ENCODE measurements around the gene TMEM198. TPM values are rescaled to one million over a fixed set of nuclear protein-coding genes. Genes with fewer than 3 reads are reported as not detected.

Gene TMEM198
- total and polyA plus RNA-seq, 4 donors: 0.74 to 1.9 (median 1.5) TPM

GRCh38 chr2:219536425-219536824 is 7.4 kb upstream of the TMEM198 start:
- no peak overlapping the region for H3K4me3 ChIP-seq (ENCODE audit: low read depth in 1 of 3, low read length in 3 of 3)
- no peak for DNase-seq (ENCODE audit: low spot score)
- no peaks in the 10 kb centered on the region for H3K27me3 ChIP-seq (ENCODE audit: control insufficient read depth in 4 of 4, insufficient read depth in 4 of 4, low read length in 3 of 4)
- TF ChIP-seq HNF4G (IDR thresholded peaks at IDR 0.05) (no peak), JUND (IDR thresholded peaks at IDR 0.05) (no peak), NR2F2 (IDR thresholded peaks at IDR 0.05) (no peak), TAF1 (conservative IDR thresholded peaks at IDR 0.05) (no peak), ATF3 (IDR thresholded peaks at IDR 0.05) (no peak), EGR1 (IDR thresholded peaks at IDR 0.05; ENCODE audit: low read depth in 2 of 2) (no peak), GABPA (IDR thresholded peaks at IDR 0.05 in 1 of 2, conservative IDR thresholded peaks at IDR 0.05 in 1 of 2) (no peak), SP1 (IDR thresholded peaks at IDR 0.05) (no peak), FOXA2 (IDR thresholded peaks at IDR 0.05) (no peak), REST (IDR thresholded peaks at IDR 0.05) (no peak), YY1 (IDR thresholded peaks at IDR 0.05) (no peak), RAD21 (IDR thresholded peaks at IDR 0.05) (no peak), FOXA1 (IDR thresholded peaks at IDR 0.05) (no peak), RXRA (IDR thresholded peaks at IDR 0.05) (no peak), HNF4A (conservative IDR thresholded peaks at IDR 0.05) (no peak)
- TF ChIP-seq, protein P1, sequence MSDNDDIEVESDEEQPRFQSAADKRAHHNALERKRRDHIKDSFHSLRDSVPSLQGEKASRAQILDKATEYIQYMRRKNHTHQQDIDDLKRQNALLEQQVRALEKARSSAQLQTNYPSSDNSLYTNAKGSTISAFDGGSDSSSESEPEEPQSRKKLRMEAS (IDR thresholded peaks at IDR 0.05): no peak
- TF ChIP-seq, protein P2, sequence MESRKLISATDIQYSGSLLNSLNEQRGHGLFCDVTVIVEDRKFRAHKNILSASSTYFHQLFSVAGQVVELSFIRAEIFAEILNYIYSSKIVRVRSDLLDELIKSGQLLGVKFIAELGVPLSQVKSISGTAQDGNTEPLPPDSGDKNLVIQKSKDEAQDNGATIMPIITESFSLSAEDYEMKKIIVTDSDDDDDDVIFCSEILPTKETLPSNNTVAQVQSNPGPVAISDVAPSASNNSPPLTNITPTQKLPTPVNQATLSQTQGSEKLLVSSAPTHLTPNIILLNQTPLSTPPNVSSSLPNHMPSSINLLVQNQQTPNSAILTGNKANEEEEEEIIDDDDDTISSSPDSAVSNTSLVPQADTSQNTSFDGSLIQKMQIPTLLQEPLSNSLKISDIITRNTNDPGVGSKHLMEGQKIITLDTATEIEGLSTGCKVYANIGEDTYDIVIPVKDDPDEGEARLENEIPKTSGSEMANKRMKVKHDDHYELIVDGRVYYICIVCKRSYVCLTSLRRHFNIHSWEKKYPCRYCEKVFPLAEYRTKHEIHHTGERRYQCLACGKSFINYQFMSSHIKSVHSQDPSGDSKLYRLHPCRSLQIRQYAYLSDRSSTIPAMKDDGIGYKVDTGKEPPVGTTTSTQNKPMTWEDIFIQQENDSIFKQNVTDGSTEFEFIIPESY (IDR thresholded peaks at IDR 0.05): no peak
- TF ChIP-seq, protein P3, sequence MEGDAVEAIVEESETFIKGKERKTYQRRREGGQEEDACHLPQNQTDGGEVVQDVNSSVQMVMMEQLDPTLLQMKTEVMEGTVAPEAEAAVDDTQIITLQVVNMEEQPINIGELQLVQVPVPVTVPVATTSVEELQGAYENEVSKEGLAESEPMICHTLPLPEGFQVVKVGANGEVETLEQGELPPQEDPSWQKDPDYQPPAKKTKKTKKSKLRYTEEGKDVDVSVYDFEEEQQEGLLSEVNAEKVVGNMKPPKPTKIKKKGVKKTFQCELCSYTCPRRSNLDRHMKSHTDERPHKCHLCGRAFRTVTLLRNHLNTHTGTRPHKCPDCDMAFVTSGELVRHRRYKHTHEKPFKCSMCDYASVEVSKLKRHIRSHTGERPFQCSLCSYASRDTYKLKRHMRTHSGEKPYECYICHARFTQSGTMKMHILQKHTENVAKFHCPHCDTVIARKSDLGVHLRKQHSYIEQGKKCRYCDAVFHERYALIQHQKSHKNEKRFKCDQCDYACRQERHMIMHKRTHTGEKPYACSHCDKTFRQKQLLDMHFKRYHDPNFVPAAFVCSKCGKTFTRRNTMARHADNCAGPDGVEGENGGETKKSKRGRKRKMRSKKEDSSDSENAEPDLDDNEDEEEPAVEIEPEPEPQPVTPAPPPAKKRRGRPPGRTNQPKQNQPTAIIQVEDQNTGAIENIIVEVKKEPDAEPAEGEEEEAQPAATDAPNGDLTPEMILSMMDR (IDR thresholded peaks at IDR 0.05; ENCODE audit: low read depth, low read length, missing input control): no peak
- H3K9ac ChIP-seq (ENCODE audit: low read depth in 1 of 2, low read length in 2 of 2): no peak overlapping the region
- peaks cover 4 to 24% (median 11%) of the 10 kb centered on the region in 4 donors for H3K36me3 ChIP-seq (ENCODE audit: control insufficient read depth in 4 of 4, insufficient read depth in 3 of 4, low read depth in 1 of 4, low read length in 3 of 4)
- no peaks in the 10 kb centered on the region for H3K9me3 ChIP-seq (ENCODE audit: control insufficient read depth in 4 of 4, low read length in 3 of 4)
- H3K27ac ChIP-seq (ENCODE audit: low read depth in 1 of 2, low read length in 2 of 2): no peak overlapping the region
- peaks cover 0 to 2% (median under 1%) of the 10 kb centered on the region in 4 donors for H3K4me1 ChIP-seq (ENCODE audit: control insufficient read depth in 4 of 4, insufficient read depth in 4 of 4, low read length in 3 of 4)
- 76% methylated on average over 16 of the region's 16 CpGs for WGBS
